Activated CD4-positive, alpha-beta memory T cell treated with anti-CD3 and anti-CD28 coated beads, Interleukin-2, amount 10 ng/mL, durations not matched to agents 7 days and 5 days (primary cell): ENCODE data around the gene ADGRL3. TPM values are rescaled to one million over a fixed set of nuclear protein-coding genes. Genes with fewer than 3 reads are reported as not detected.

ENCODE experiments used
- CTCF ChIA-PET: fragments of 350-600 bp; sonication (Branson Sonifier 250); formaldehyde crosslinking; loops from one replicate; lab custom pipeline; 2021; ENCODE audit warnings: antibody characterized with exemption, inconsistent platforms; lab: Charles Lee
- POLR2A ChIA-PET: fragments of 350-600 bp; sonication (Branson Sonifier 250); formaldehyde crosslinking; loops from one replicate; lab custom pipeline; 2021; ENCODE audit warnings: antibody characterized with exemption; lab: Charles Lee
- DNase-seq: peaks from one replicate; pipeline ENCODE4 v3.0.0-alpha.2; 2020
- H3K27ac Mint-ChIP-seq: one replicate; pipeline ENCODE4 v1.8.0; 2021; ENCODE audit warnings: mild to moderate bottlenecking, mixed read lengths
- H3K27me3 Mint-ChIP-seq: one replicate; pipeline ENCODE4 v1.8.0; 2021; ENCODE audit warnings: mixed read lengths
- H3K36me3 Mint-ChIP-seq: one replicate; pipeline ENCODE4 v1.8.0; 2021; ENCODE audit warnings: low read depth, mixed read lengths
- H3K4me1 Mint-ChIP-seq: one replicate; pipeline ENCODE4 v1.8.0; 2021; ENCODE audit warnings: mixed read lengths
- H3K4me3 Mint-ChIP-seq: one replicate; pipeline ENCODE4 v1.8.0; 2021; ENCODE audit warnings: mild to moderate bottlenecking, mixed read lengths
- H3K9me3 Mint-ChIP-seq: one replicate; pipeline ENCODE4 v1.8.0; 2021; ENCODE audit warnings: mixed read lengths
- total RNA-seq, 2 experiments: library from RNA; stranded (reverse); gene quantifications; one replicate each; pipeline ENCODE4 v1.2.3, GENCODE V29; 2021

Gene ADGRL3
- total RNA-seq, result not detected

- H3K27me3 Mint-ChIP-seq, result peaks cover 48% of the 10 kb centered on the region
- H3K4me3 Mint-ChIP-seq, result peak within 1 kb of the TSS; percentile 7
- peaks cover 2% of the 10 kb centered on the region for H3K9me3 Mint-ChIP-seq
- H3K27ac Mint-ChIP-seq, result no peak within 1 kb of the TSS
- ChIA-PET POLR2A (no interaction called here), CTCF (no interaction called here)
- H3K36me3 Mint-ChIP-seq, result peaks cover 3% of the 10 kb centered on the region
- peaks cover 1% of the 10 kb centered on the region for H3K4me1 Mint-ChIP-seq
- no peak for DNase-seq
Observed at GRCh38 chr4:61200187-61200915, at the start of gene ADGRL3. Gene ADGRL3, plus strand, starts transcription at chr4:61200326.

GRCh38 chr4:61152433-61152832 lies 47.7 kb upstream of the ADGRL3 start:
- no peaks in the 10 kb centered on the region for H3K9me3 Mint-ChIP-seq
- POLR2A ChIA-PET, result no interaction called here
- H3K4me1 Mint-ChIP-seq, result no peaks in the 10 kb centered on the region
- no peak for DNase-seq
- H3K27ac Mint-ChIP-seq, result no peak overlapping the region
- no peak overlapping the region for H3K4me3 Mint-ChIP-seq
- CTCF ChIA-PET, result no interaction called here
- no peaks in the 10 kb centered on the region for H3K27me3 Mint-ChIP-seq
- H3K36me3 Mint-ChIP-seq, result no peaks in the 10 kb centered on the region

- no peaks in the 10 kb centered on the region for H3K36me3 Mint-ChIP-seq
- H3K27me3 Mint-ChIP-seq, result no peaks in the 10 kb centered on the region
- CTCF ChIA-PET, result no interaction called here
- POLR2A ChIA-PET, result no interaction called here
- peaks cover 2% of the 10 kb centered on the region for H3K9me3 Mint-ChIP-seq
- H3K4me1 Mint-ChIP-seq, result no peaks in the 10 kb centered on the region
- no peak overlapping the region for H3K27ac Mint-ChIP-seq
- DNase-seq, result no peak
- H3K4me3 Mint-ChIP-seq, result no peak overlapping the region
Observed at GRCh38 chr4:61160478-61160877, 39.6 kb upstream of the ADGRL3 start.

GRCh38 chr4:61162116-61162515 lies 38.0 kb upstream of the ADGRL3 start:
- Mint-ChIP-seq H3K27me3 (no peaks in the 10 kb centered on the region), H3K36me3 (no peaks in the 10 kb centered on the region), H3K4me3 (no peak overlapping the region), H3K4me1 (no peaks in the 10 kb centered on the region), H3K9me3 (peaks cover 2% of the 10 kb centered on the region), H3K27ac (no peak overlapping the region)
- ChIA-PET POLR2A (no interaction called here), CTCF (no interaction called here)
- DNase-seq, result no peak

- POLR2A ChIA-PET, result no interaction called here
- no peaks in the 10 kb centered on the region for H3K27me3 Mint-ChIP-seq
- CTCF ChIA-PET, result no interaction called here
Observed at GRCh38 chr4:61173799-61174198, 26.3 kb upstream of the ADGRL3 start.

GRCh38 chr4:61175495-61175894 lies 24.6 kb upstream of the ADGRL3 start:
- H3K4me3 Mint-ChIP-seq, result no peak overlapping the region
- no peak for DNase-seq
- H3K27me3 Mint-ChIP-seq, result no peaks in the 10 kb centered on the region
- no peaks in the 10 kb centered on the region for H3K4me1 Mint-ChIP-seq
- H3K27ac Mint-ChIP-seq, result no peak overlapping the region
- CTCF ChIA-PET, result no interaction called here
- POLR2A ChIA-PET, result no interaction called here
- no peaks in the 10 kb centered on the region for H3K36me3 Mint-ChIP-seq
- H3K9me3 Mint-ChIP-seq, result no peaks in the 10 kb centered on the region

More at GRCh38 chr4:61173799-61174198, 26.3 kb upstream of the ADGRL3 start:
- no peak for DNase-seq
- H3K9me3 Mint-ChIP-seq, result no peaks in the 10 kb centered on the region
- H3K36me3 Mint-ChIP-seq, result no peaks in the 10 kb centered on the region
- no peaks in the 10 kb centered on the region for H3K4me1 Mint-ChIP-seq
- no peak overlapping the region for H3K4me3 Mint-ChIP-seq
- H3K27ac Mint-ChIP-seq, result no peak overlapping the region

GRCh38 chr4:61177367-61177766 lies 22.8 kb upstream of the ADGRL3 start:
- no peaks in the 10 kb centered on the region for H3K9me3 Mint-ChIP-seq
- CTCF ChIA-PET, result no interaction called here
- no peak overlapping the region for H3K27ac Mint-ChIP-seq
- POLR2A ChIA-PET, result no interaction called here
- H3K4me3 Mint-ChIP-seq, result no peak overlapping the region
- no peaks in the 10 kb centered on the region for H3K36me3 Mint-ChIP-seq
- no peaks in the 10 kb centered on the region for H3K27me3 Mint-ChIP-seq
- DNase-seq, result no peak
- H3K4me1 Mint-ChIP-seq, result no peaks in the 10 kb centered on the region

GRCh38 chr4:61180405-61180804 lies 19.7 kb upstream of the ADGRL3 start:
- Mint-ChIP-seq H3K27me3 (no peaks in the 10 kb centered on the region), H3K27ac (no peak overlapping the region), H3K4me3 (no peak overlapping the region), H3K4me1 (no peaks in the 10 kb centered on the region), H3K36me3 (no peaks in the 10 kb centered on the region), H3K9me3 (peaks cover 8% of the 10 kb centered on the region)
- CTCF ChIA-PET, result interaction anchor here (0.6 kb wide), 1 partner anchor 130 kb away, joined by 3 read pairs; no protein-coding TSS in a partner anchor
- no peak for DNase-seq
- POLR2A ChIA-PET, result no interaction called here

GRCh38 chr4:61182915-61183314 lies 17.2 kb upstream of the ADGRL3 start:
- ChIA-PET POLR2A (no interaction called here), CTCF (no interaction called here)
- no peak overlapping the region for H3K4me3 Mint-ChIP-seq
- no peaks in the 10 kb centered on the region for H3K27me3 Mint-ChIP-seq
- no peak overlapping the region for H3K27ac Mint-ChIP-seq
- no peaks in the 10 kb centered on the region for H3K36me3 Mint-ChIP-seq
- no peaks in the 10 kb centered on the region for H3K4me1 Mint-ChIP-seq
- no peak for DNase-seq
- peaks cover 8% of the 10 kb centered on the region for H3K9me3 Mint-ChIP-seq

- peaks cover 8% of the 10 kb centered on the region for H3K9me3 Mint-ChIP-seq
- no peaks in the 10 kb centered on the region for H3K27me3 Mint-ChIP-seq
- CTCF ChIA-PET, result no interaction called here
- no peak for DNase-seq
- H3K27ac Mint-ChIP-seq, result no peak overlapping the region
- no peaks in the 10 kb centered on the region for H3K36me3 Mint-ChIP-seq
- H3K4me3 Mint-ChIP-seq, result no peak overlapping the region
- POLR2A ChIA-PET, result no interaction called here
- no peaks in the 10 kb centered on the region for H3K4me1 Mint-ChIP-seq
Observed at GRCh38 chr4:61185288-61185687, 14.8 kb upstream of the ADGRL3 start.

GRCh38 chr4:61192392-61192791 lies 7.7 kb upstream of the ADGRL3 start:
- no peak for DNase-seq
- no peaks in the 10 kb centered on the region for H3K4me1 Mint-ChIP-seq
- no peaks in the 10 kb centered on the region for H3K27me3 Mint-ChIP-seq
- peaks cover 3% of the 10 kb centered on the region for H3K9me3 Mint-ChIP-seq
- ChIA-PET CTCF (no interaction called here), POLR2A (no interaction called here)
- no peak overlapping the region for H3K4me3 Mint-ChIP-seq
- no peaks in the 10 kb centered on the region for H3K36me3 Mint-ChIP-seq
- H3K27ac Mint-ChIP-seq, result no peak overlapping the region

- CTCF ChIA-PET, result no interaction called here
- POLR2A ChIA-PET, result no interaction called here
- H3K27ac Mint-ChIP-seq, result no peak overlapping the region
- DNase-seq, result no peak
- H3K36me3 Mint-ChIP-seq, result no peaks in the 10 kb centered on the region
- H3K9me3 Mint-ChIP-seq, result peaks cover 3% of the 10 kb centered on the region
- H3K4me1 Mint-ChIP-seq, result no peaks in the 10 kb centered on the region
- peaks cover 3% of the 10 kb centered on the region for H3K27me3 Mint-ChIP-seq
- no peak overlapping the region for H3K4me3 Mint-ChIP-seq
Observed at GRCh38 chr4:61193863-61194262, 6.3 kb upstream of the ADGRL3 start.

- ChIA-PET CTCF (no interaction called here), POLR2A (no interaction called here)
- peaks cover 4% of the 10 kb centered on the region for H3K9me3 Mint-ChIP-seq
- no peak overlapping the region for H3K27ac Mint-ChIP-seq
- no peaks in the 10 kb centered on the region for H3K4me1 Mint-ChIP-seq
- H3K27me3 Mint-ChIP-seq, result peaks cover 10% of the 10 kb centered on the region
- no peak for DNase-seq
- H3K4me3 Mint-ChIP-seq, result no peak overlapping the region
- peaks cover under 1% of the 10 kb centered on the region for H3K36me3 Mint-ChIP-seq
Observed at GRCh38 chr4:61194571-61194970, 5.6 kb upstream of the ADGRL3 start.

- Mint-ChIP-seq H3K36me3 (peaks cover 3% of the 10 kb centered on the region), H3K4me1 (no peaks in the 10 kb centered on the region), H3K27ac (no peak overlapping the region), H3K9me3 (peaks cover 5% of the 10 kb centered on the region), H3K27me3 (peaks cover 14% of the 10 kb centered on the region), H3K4me3 (no peak overlapping the region)
- ChIA-PET CTCF (no interaction called here), POLR2A (no interaction called here)
- no peak for DNase-seq
Observed at GRCh38 chr4:61195101-61195500, 5.0 kb upstream of the ADGRL3 start.
